IPS-15b (cell line): ENCODE data around the gene FOXJ3.

ENCODE experiments used
- H3K27me3 ChIP-seq: one replicate; pipeline ENCODE4 v1.6.1; 2013; ENCODE audit warnings: low read length; ENCODE audit not compliant: control insufficient read depth, insufficient read depth
- H3K36me3 ChIP-seq: one replicate; pipeline ENCODE4 v1.6.1; 2013; ENCODE audit warnings: low read length; ENCODE audit not compliant: control insufficient read depth, insufficient read depth
- H3K4me1 ChIP-seq: one replicate; pipeline ENCODE4 v1.6.1; 2013; ENCODE audit warnings: mild to moderate bottlenecking, low read length; ENCODE audit not compliant: control insufficient read depth, insufficient read depth
- H3K4me3 ChIP-seq: one replicate; pipeline ENCODE4 v1.5.1; 2013; ENCODE audit warnings: low read depth, low read length
- H3K9ac ChIP-seq: one replicate; pipeline ENCODE4 v1.6.1; 2013; ENCODE audit warnings: low read depth, mild to moderate bottlenecking, low read length
- H3K9me3 ChIP-seq: one replicate; pipeline ENCODE4 v1.6.1; 2013; ENCODE audit warnings: mild to moderate bottlenecking, low read length; ENCODE audit not compliant: control insufficient read depth, insufficient read depth

FOXJ3 gene

GRCh38 chr1:42263019-42263418 lies 72.0 kb downstream of the FOXJ3 start:
- Histone ChIP-seq H3K9ac (no peak overlapping the region), H3K9me3 (no peaks in the 10 kb centered on the region), H3K36me3 (no peaks in the 10 kb centered on the region), H3K27me3 (no peaks in the 10 kb centered on the region), H3K4me3 (no peak overlapping the region), H3K4me1 (peaks cover 5% of the 10 kb centered on the region)

- Histone ChIP-seq H3K9ac (no peak overlapping the region), H3K36me3 (no peaks in the 10 kb centered on the region), H3K4me3 (no peak overlapping the region), H3K9me3 (no peaks in the 10 kb centered on the region), H3K27me3 (no peaks in the 10 kb centered on the region), H3K4me1 (no peaks in the 10 kb centered on the region)
Measured at GRCh38 chr1:42260376-42261070, 74.5 kb downstream of the FOXJ3 start.

- H3K9me3 ChIP-seq = no peaks in the 10 kb centered on the region
- no peak overlapping the region for H3K4me3 ChIP-seq
- no peaks in the 10 kb centered on the region for H3K36me3 ChIP-seq
- H3K4me1 ChIP-seq = no peaks in the 10 kb centered on the region
- no peak overlapping the region for H3K9ac ChIP-seq
- no peaks in the 10 kb centered on the region for H3K27me3 ChIP-seq
Measured at GRCh38 chr1:42259739-42260064, 75.3 kb downstream of the FOXJ3 start.

DNA sequence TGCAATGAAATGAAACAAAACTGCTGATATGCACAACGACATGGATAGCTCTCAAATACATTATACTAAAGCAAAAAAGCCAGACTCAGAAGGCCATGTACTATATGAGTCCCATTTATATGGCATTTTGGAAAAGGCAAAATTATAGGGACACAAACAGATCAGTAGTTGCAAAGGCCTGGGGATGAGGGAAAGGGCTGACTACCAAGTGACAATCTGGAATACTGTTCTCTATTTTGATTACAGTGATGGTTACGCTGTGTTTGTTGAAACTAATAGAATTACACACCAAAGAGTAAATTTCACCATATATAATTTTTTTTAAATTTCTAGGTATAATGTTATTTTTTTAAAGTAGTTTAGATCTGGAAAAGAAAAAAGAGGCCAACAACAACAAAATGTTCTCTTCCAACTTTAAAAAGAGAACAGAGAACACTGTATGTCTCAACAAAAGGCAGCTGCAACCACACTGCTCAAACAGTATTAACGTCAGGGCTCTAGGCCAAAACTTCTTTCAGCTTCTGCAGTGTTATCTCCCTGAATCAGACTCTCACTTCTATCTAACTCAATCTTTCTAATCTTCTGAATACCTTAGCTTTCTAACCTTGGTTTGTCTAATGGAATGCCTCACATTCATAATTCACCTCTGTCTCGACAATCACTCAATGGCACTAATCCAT lies 75.8 kb downstream of the FOXJ3 start:
- Histone ChIP-seq H3K4me3 (no peak overlapping the region), H3K9me3 (no peaks in the 10 kb centered on the region), H3K9ac (no peak overlapping the region), H3K4me1 (no peaks in the 10 kb centered on the region), H3K27me3 (no peaks in the 10 kb centered on the region), H3K36me3 (no peaks in the 10 kb centered on the region)

DNA sequence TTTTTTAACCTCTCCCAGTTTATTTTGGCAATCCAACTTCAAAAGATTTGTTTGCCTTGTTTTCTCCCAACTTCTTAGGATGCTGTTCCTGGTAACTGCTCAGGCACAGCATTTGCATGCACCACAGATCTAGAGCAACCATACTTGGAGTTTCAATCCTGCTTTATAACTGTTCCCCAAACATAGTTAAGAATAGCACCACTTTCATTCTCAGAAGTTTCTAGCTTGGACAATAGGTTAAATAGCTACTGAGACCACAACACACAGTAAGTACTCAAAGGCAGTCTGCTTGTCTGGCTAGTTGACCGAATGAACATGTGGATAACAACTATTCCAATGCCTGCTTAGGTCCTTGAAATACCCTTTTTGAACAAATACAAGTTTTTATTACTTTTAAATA lies 76.8 kb downstream of the FOXJ3 start:
- Histone ChIP-seq H3K27me3 (no peaks in the 10 kb centered on the region), H3K9me3 (no peaks in the 10 kb centered on the region), H3K4me1 (no peaks in the 10 kb centered on the region), H3K9ac (no peak overlapping the region), H3K36me3 (no peaks in the 10 kb centered on the region), H3K4me3 (no peak overlapping the region)

DNA sequence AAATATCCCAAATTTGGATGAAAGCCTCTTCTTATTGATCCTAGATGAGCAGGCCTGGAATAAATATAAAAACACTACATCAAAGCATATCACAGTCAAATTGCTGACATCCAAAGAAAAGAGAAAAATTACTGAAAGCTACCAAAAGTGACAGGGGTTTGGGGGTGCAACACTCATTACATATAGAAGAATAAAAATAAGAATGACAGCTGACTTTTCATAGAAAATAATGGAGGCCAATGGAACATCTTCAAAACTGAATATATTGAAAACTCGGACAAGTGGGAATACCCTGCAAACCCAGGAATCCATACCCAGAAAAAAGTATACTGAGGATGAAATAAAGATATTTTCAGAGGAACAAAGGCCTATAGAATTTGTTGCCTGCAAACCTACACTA lies 84.0 kb downstream of the FOXJ3 start:
- Histone ChIP-seq H3K36me3 (no peaks in the 10 kb centered on the region), H3K9ac (no peak overlapping the region), H3K4me1 (no peaks in the 10 kb centered on the region), H3K27me3 (no peaks in the 10 kb centered on the region), H3K4me3 (no peak overlapping the region), H3K9me3 (no peaks in the 10 kb centered on the region)

- H3K36me3 ChIP-seq = no peaks in the 10 kb centered on the region
- H3K4me3 ChIP-seq = no peak overlapping the region
- H3K9ac ChIP-seq = no peak overlapping the region
- H3K27me3 ChIP-seq = no peaks in the 10 kb centered on the region
- H3K4me1 ChIP-seq = no peaks in the 10 kb centered on the region
- H3K9me3 ChIP-seq = no peaks in the 10 kb centered on the region
Measured at GRCh38 chr1:42250164-42250563, 84.9 kb downstream of the FOXJ3 start.

- Histone ChIP-seq H3K36me3 (no peaks in the 10 kb centered on the region), H3K9ac (no peak overlapping the region), H3K9me3 (no peaks in the 10 kb centered on the region), H3K4me3 (no peak overlapping the region), H3K4me1 (no peaks in the 10 kb centered on the region), H3K27me3 (no peaks in the 10 kb centered on the region)
Measured at GRCh38 chr1:42240966-42241755, 93.9 kb downstream of the FOXJ3 start.

GRCh38 chr1:42239555-42239954 lies 95.5 kb downstream of the FOXJ3 start:
- H3K4me3 ChIP-seq = no peak overlapping the region
- H3K27me3 ChIP-seq = no peaks in the 10 kb centered on the region
- no peaks in the 10 kb centered on the region for H3K4me1 ChIP-seq
- no peak overlapping the region for H3K9ac ChIP-seq
- peaks cover 6% of the 10 kb centered on the region for H3K9me3 ChIP-seq
- no peaks in the 10 kb centered on the region for H3K36me3 ChIP-seq

- Histone ChIP-seq H3K4me1 (no peaks in the 10 kb centered on the region), H3K36me3 (no peaks in the 10 kb centered on the region), H3K9me3 (peaks cover 6% of the 10 kb centered on the region), H3K9ac (no peak overlapping the region), H3K4me3 (no peak overlapping the region), H3K27me3 (no peaks in the 10 kb centered on the region)
Measured at GRCh38 chr1:42239041-42239440, 96.0 kb downstream of the FOXJ3 start.

DNA sequence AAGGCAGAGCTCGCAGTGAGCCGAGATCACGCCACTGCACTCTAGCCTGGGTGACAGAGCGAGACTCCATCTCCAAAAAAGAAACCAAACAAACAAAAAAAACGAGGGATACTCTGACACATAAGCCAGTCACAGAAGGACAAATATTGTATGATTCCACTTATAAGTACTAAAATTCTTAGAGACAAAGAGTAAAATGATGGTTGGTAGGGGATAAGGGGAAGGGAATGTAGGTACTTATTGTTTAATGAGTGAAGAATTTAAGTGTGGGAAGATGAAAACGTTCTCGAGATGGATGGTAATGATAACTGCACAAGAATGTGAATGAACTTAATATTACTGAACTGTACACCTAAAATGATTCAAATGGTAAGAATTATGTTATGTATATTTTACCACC lies 103.8 kb downstream of the FOXJ3 start:
- Histone ChIP-seq H3K9ac (no peak overlapping the region), H3K4me3 (no peak overlapping the region), H3K4me1 (no peaks in the 10 kb centered on the region), H3K9me3 (peaks cover 6% of the 10 kb centered on the region), H3K27me3 (no peaks in the 10 kb centered on the region), H3K36me3 (no peaks in the 10 kb centered on the region)

GRCh38 chr1:42228938-42229337 lies 106.1 kb downstream of the FOXJ3 start:
- Histone ChIP-seq H3K9me3 (no peaks in the 10 kb centered on the region), H3K9ac (no peak overlapping the region), H3K36me3 (no peaks in the 10 kb centered on the region), H3K4me1 (no peaks in the 10 kb centered on the region), H3K4me3 (no peak overlapping the region), H3K27me3 (no peaks in the 10 kb centered on the region)
